ENCODE measurements around the gene HECTD1. TPM values are rescaled to one million over a fixed set of nuclear protein-coding genes. Genes with fewer than 3 reads are reported as not detected.
"Not testable (repeated sequence)": the region's sequence is repeated elsewhere in the genome, so short reads cannot be mapped to it uniquely, and the experiment has no call there.

HECTD1 gene
- total RNA-seq, 1 donor from 2014 or later = 325 TPM

DNA sequence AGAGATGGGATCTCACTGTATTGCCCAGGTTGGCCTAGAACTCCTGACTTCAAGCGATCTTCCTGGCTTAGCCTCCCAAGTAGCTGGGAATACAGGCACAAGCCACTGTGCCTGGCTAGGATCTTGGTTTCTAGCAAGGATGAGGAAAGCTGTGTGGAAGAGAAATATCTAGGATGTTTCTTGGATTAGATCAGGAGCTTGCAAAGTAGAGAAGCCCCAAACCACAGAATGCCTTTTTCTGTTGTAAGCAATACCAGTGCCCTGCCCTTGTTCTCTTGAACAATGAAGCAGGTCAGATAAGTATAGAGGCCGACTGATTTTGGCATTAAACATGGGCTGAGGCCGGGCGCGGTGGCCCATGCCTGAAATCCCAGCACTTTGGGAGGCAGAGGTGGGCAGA, 137.2 kb downstream of the HECTD1 start:
- Histone ChIP-seq H3K27ac (no peak overlapping the region), H3K9me3 (no peaks in the 10 kb centered on the region), H3K36me3 (no peaks in the 10 kb centered on the region), H3K4me1 (no peaks in the 10 kb centered on the region), H3K27me3 (no peaks in the 10 kb centered on the region), H3K4me3 (no peak overlapping the region)
- DNase-seq (ENCODE audit: extremely low spot score in 2 of 2) = no peak
- TF ChIP-seq POLR2A (IDR thresholded peaks at IDR 0.05) (no peak), POLR2AphosphoS5 (IDR thresholded peaks at IDR 0.05; ENCODE audit: insufficient read depth in 1 of 2, low read depth in 1 of 2) (no peak)
- TF ChIP-seq, protein P1, sequence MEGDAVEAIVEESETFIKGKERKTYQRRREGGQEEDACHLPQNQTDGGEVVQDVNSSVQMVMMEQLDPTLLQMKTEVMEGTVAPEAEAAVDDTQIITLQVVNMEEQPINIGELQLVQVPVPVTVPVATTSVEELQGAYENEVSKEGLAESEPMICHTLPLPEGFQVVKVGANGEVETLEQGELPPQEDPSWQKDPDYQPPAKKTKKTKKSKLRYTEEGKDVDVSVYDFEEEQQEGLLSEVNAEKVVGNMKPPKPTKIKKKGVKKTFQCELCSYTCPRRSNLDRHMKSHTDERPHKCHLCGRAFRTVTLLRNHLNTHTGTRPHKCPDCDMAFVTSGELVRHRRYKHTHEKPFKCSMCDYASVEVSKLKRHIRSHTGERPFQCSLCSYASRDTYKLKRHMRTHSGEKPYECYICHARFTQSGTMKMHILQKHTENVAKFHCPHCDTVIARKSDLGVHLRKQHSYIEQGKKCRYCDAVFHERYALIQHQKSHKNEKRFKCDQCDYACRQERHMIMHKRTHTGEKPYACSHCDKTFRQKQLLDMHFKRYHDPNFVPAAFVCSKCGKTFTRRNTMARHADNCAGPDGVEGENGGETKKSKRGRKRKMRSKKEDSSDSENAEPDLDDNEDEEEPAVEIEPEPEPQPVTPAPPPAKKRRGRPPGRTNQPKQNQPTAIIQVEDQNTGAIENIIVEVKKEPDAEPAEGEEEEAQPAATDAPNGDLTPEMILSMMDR (IDR thresholded peaks at IDR 0.05) = no peak
- intact Hi-C loops (cut with DNase I) = no loop called here

DNA sequence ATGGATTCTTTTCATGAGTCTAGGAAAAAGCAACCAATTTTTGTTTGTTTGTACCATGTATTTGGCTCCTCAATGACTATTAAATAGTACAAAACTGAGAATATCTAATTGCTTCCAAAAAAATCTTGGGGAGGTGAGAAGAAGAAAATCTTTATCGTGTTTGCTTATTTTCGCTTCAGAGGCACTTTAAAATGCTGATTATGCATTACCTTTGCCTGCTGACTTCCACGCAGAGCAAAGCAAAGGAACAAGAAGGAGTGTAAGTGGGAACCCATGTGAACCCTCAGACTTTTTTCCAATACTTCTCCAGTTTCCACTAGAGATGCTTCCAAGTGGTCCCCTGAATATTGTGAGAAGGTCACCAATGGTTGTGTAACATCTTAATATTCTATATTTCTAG, 138.2 kb downstream of the HECTD1 start:
- Histone ChIP-seq H3K27me3 (no peaks in the 10 kb centered on the region), H3K4me3 (no peak overlapping the region), H3K4me1 (no peaks in the 10 kb centered on the region), H3K27ac (no peak overlapping the region), H3K36me3 (no peaks in the 10 kb centered on the region), H3K9me3 (no peaks in the 10 kb centered on the region)
- TF ChIP-seq POLR2AphosphoS5 (IDR thresholded peaks at IDR 0.05; ENCODE audit: insufficient read depth in 1 of 2, low read depth in 1 of 2) (no peak), POLR2A (IDR thresholded peaks at IDR 0.05) (no peak)
- TF ChIP-seq, protein P1 (IDR thresholded peaks at IDR 0.05) = no peak
- intact Hi-C loops (cut with DNase I) = no loop called here
- DNase-seq (ENCODE audit: extremely low spot score in 2 of 2) = no peak

DNA sequence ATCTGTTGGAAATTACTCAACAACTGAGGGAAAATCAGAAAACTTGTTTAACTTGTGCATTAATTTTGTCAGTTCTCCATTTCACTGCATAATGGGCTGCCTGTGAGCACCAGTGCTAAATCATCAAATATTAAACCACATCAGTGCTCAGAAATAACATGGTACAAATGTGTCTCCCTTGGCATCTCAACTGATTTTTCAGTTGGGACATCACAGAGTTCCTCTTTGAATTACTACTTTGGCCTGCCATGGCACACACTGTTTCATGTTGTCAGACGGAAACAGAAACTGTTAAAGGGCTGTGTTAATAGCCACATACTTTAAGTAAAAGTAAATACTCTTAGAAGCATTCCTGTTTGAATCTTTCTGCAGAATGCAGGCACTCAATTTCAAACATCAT, 139.4 kb downstream of the HECTD1 start:
- DNase-seq (ENCODE audit: extremely low spot score in 2 of 2) = no peak
- TF ChIP-seq, protein P1 (IDR thresholded peaks at IDR 0.05) = no peak
- no peak for TF ChIP-seq POLR2AphosphoS5 (IDR thresholded peaks at IDR 0.05; ENCODE audit: insufficient read depth in 1 of 2, low read depth in 1 of 2)
- TF ChIP-seq POLR2A (IDR thresholded peaks at IDR 0.05) = no peak
- intact Hi-C loops (cut with DNase I) = no loop called here
- no peaks in the 10 kb centered on the region for H3K27me3 ChIP-seq
- H3K4me3 ChIP-seq = no peak overlapping the region
- no peaks in the 10 kb centered on the region for H3K9me3 ChIP-seq
- no peaks in the 10 kb centered on the region for H3K4me1 ChIP-seq
- no peaks in the 10 kb centered on the region for H3K36me3 ChIP-seq
- no peak overlapping the region for H3K27ac ChIP-seq

DNA sequence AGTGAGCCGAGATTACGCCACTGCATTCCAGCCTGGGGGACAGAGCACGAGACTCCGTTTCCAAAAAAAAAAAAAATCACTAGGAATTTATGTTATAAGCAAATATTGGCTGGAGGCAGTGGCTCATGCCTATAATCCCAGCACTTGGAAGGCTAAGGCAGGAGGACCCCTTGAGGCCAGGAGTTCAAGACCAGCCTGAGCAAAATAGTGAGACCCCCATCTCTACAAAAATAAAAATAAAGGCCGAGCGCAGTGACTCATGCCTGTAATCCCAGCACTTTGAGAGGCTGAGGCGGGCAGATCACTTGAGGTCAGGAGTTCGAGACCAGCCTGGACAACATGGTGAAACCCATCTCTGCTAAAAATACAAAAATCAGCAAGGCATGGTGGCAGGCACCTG, 144.7 kb downstream of the HECTD1 start:
- H3K4me3 ChIP-seq; H3K9me3 ChIP-seq; intact Hi-C loops (cut with DNase I); H3K27ac ChIP-seq; DNase-seq (ENCODE audit: extremely low spot score in 2 of 2); H3K27me3 ChIP-seq; H3K36me3 ChIP-seq: not testable (repeated sequence)
- peaks cover 14% of the 10 kb centered on the region for H3K4me1 ChIP-seq

DNA sequence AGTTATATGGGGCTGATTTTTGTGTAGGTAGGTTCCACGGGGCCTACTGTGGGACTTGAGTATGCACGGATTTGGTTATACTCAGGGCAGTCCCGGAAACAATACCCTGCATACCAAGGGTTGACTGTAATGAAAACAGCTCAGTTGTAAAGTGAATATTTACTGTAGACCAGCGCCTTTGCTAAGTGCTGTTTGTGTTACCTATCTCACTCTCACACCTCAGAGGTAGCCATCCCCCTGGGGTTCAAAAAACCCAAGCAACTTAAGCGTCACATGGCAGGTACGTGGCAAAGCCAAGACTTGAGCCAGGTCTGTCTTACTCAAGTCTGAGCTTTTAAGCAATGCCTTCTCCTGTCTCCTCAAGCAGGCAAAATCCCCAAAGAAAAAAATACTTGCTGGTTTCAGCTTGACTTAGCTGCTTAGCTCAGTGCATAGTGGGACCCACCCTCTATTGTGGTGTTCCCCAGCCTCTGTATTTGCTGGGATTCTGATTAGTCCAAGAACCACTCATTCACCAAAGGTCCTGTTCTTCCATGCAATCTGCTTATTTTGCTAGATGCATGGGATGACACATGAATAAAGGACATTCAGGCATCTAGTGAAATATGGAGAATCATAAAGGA, 147.2 kb downstream of the HECTD1 start:
- Histone ChIP-seq H3K4me1 (peaks cover 14% of the 10 kb centered on the region), H3K36me3 (no peaks in the 10 kb centered on the region), H3K9me3 (no peaks in the 10 kb centered on the region), H3K27ac (no peak overlapping the region), H3K4me3 (no peak overlapping the region), H3K27me3 (no peaks in the 10 kb centered on the region)
- intact Hi-C loops (cut with DNase I) = no loop called here
- DNase-seq (ENCODE audit: extremely low spot score in 2 of 2) = no peak
- no peak for TF ChIP-seq POLR2A (IDR thresholded peaks at IDR 0.05)
- TF ChIP-seq, protein P1 (IDR thresholded peaks at IDR 0.05) = no peak
- no peak for TF ChIP-seq POLR2AphosphoS5 (IDR thresholded peaks at IDR 0.05; ENCODE audit: insufficient read depth in 1 of 2, low read depth in 1 of 2)
